ENCODE measurements around the gene TRABD.

The TRABD gene

GRCh38 chr22:50175191-50175461, 10.6 kb upstream of the TRABD start:
- H3K36me3 Mint-ChIP-seq, result peaks cover 25 to 28% of the 10 kb centered on the region in 2 donors
- H3K27ac Mint-ChIP-seq, result peak overlapping the region; percentile 31
- H3K9me3 Mint-ChIP-seq, result no peaks in the 10 kb centered on the region
- peaks cover 38 to 68% of the 10 kb centered on the region in 2 donors for H3K4me1 Mint-ChIP-seq
- peaks cover 7 to 9% of the 10 kb centered on the region in 2 donors for H3K27me3 Mint-ChIP-seq
- ATAC-seq (replicated peaks) (no peak), DNase-seq (no peak)
- no peak overlapping the region for H3K4me3 Mint-ChIP-seq

DNA sequence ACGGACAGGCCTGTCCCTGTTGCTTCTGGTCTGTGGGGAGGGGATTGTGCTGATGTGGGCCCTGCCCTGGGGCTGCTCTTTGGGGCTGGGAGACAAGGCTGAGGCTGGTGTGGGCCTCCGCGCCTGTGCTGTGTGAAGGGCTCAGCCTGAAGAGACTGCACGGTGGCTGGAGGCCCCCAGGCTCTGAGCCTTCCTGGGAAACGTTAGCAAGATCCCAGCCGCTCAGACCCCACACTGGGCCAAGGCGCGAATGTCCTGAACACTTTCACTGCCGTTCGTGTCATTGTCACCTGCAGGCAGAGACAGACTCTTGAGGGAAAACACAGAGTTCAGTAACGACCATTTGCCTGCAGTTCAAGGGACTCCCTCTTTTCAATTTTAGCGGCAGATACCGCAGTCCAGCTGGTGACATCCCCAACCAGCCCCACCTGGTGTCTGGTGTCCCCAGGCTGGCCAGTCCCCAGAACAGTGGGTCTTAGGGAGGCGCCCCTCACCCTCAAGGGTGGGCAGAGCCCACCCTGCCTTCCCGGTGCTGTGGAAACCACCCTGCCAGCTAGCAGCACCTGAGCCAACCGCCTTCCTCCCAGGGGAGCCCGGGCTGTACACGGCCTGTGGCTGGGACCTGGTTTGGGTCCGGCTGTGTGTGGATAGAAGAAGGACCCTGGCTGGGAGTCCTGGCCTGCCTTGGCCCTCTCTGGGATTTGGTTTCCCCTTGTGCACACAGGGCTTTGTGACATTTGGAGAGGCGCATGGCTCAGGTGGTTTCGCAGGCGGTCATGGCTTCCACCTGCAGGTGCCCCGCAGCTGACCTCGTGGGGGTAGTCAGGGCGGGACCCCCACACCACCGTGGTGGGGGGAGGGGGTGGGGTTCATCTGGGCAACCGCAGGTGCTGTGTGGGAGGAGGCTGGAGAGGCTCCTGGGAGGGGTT, 9.5 kb upstream of the TRABD start:
- ATAC-seq (replicated peaks), result peak; percentile 25 to 28

GRCh38 chr22:50176850-50177536, 8.7 kb upstream of the TRABD start:
- peaks cover 33 to 61% of the 10 kb centered on the region in 2 donors for H3K4me1 Mint-ChIP-seq
- peak overlapping the region; percentile 37 for H3K27ac Mint-ChIP-seq
- peaks cover 28 to 30% of the 10 kb centered on the region in 2 donors for H3K36me3 Mint-ChIP-seq
- H3K27me3 Mint-ChIP-seq, result peaks cover 6 to 7% of the 10 kb centered on the region in 2 donors
- ATAC-seq (replicated peaks), result no peak
- H3K9me3 Mint-ChIP-seq, result no peaks in the 10 kb centered on the region
- no peak for DNase-seq
- H3K4me3 Mint-ChIP-seq, result no peak overlapping the region

More for the DNA sequence above, 9.5 kb upstream of the TRABD start:
- DNase-seq, result no peak
- Mint-ChIP-seq H3K9me3 (no peaks in the 10 kb centered on the region), H3K27ac (peak overlapping the region; percentile 25), H3K36me3 (peaks cover 28 to 30% of the 10 kb centered on the region in 2 donors), H3K27me3 (peaks cover 6 to 7% of the 10 kb centered on the region in 2 donors), H3K4me1 (peaks cover 36 to 69% of the 10 kb centered on the region in 2 donors), H3K4me3 (peak overlapping the region in 1 of 2 donors; percentile 21)

DNA sequence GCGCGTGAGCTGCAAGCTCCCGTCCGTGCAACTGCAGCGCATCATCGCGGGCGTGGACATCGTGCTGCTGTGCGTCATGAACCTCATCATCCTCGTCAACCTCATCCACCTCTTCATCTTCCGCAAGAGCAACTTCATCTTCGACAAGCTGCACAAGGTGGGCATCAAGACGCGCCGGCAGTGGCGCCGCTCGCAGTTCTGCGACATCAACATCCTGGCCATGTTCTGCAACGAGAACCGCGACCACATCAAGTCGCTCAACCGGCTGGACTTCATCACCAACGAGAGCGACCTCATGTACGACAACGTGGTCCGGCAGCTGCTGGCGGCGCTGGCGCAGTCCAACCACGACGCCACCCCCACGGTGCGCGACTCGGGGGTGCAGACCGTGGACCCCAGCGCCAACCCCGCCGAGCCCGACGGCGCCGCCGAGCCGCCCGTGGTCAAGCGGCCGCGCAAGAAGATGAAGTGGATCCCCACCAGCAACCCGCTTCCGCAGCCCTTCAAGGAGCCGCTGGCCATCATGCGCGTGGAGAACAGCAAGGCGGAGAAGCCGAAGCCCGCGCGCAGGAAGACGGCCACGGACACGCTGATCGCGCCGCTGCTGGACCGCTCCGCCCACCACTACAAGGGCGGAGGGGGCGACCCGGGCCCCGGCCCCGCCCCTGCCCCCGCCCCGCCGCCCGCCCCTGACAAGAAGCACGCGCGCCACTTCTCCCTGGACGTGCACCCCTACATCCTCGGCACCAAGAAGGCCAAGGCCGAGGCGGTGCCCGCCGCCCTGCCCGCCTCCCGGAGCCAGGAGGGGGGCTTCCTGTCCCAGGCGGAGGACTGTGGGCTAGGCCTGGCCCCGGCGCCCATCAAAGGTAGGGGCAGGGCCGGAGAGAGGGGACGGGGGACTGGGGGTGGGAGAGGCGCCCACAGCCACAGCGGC, 7.9 kb upstream of the TRABD start:
- H3K27ac Mint-ChIP-seq, result peak overlapping the region; percentile 37
- H3K4me1 Mint-ChIP-seq, result peaks cover 29 to 53% of the 10 kb centered on the region in 2 donors

GRCh38 chr22:50178471-50178864, 7.2 kb upstream of the TRABD start:
- no peak for ATAC-seq (replicated peaks)
- Mint-ChIP-seq H3K27me3 (peaks cover 6 to 7% of the 10 kb centered on the region in 2 donors), H3K27ac (no peak overlapping the region), H3K4me1 (peaks cover 24 to 47% of the 10 kb centered on the region in 2 donors), H3K36me3 (peaks cover 28 to 30% of the 10 kb centered on the region in 2 donors), H3K4me3 (no peak overlapping the region), H3K9me3 (no peaks in the 10 kb centered on the region)
- no peak for DNase-seq

More for the DNA sequence above, 7.9 kb upstream of the TRABD start:
- H3K36me3 Mint-ChIP-seq, result peaks cover 28 to 30% of the 10 kb centered on the region in 2 donors
- DNase-seq (no peak), ATAC-seq (replicated peaks) (no peak)
- no peak overlapping the region for H3K4me3 Mint-ChIP-seq
- H3K9me3 Mint-ChIP-seq, result no peaks in the 10 kb centered on the region
- H3K27me3 Mint-ChIP-seq, result peaks cover 6 to 7% of the 10 kb centered on the region in 2 donors

GRCh38 chr22:50178871-50179869, 6.5 kb upstream of the TRABD start:
- H3K4me1 Mint-ChIP-seq, result peaks cover 23 to 47% of the 10 kb centered on the region in 2 donors
- ATAC-seq (replicated peaks), result no peak
- H3K9me3 Mint-ChIP-seq, result no peaks in the 10 kb centered on the region
- H3K27me3 Mint-ChIP-seq, result peaks cover 6 to 7% of the 10 kb centered on the region in 2 donors
- DNase-seq, result no peak
- H3K27ac Mint-ChIP-seq, result no peak overlapping the region
- H3K4me3 Mint-ChIP-seq, result no peak overlapping the region
- H3K36me3 Mint-ChIP-seq, result peaks cover 28 to 30% of the 10 kb centered on the region in 2 donors

DNA sequence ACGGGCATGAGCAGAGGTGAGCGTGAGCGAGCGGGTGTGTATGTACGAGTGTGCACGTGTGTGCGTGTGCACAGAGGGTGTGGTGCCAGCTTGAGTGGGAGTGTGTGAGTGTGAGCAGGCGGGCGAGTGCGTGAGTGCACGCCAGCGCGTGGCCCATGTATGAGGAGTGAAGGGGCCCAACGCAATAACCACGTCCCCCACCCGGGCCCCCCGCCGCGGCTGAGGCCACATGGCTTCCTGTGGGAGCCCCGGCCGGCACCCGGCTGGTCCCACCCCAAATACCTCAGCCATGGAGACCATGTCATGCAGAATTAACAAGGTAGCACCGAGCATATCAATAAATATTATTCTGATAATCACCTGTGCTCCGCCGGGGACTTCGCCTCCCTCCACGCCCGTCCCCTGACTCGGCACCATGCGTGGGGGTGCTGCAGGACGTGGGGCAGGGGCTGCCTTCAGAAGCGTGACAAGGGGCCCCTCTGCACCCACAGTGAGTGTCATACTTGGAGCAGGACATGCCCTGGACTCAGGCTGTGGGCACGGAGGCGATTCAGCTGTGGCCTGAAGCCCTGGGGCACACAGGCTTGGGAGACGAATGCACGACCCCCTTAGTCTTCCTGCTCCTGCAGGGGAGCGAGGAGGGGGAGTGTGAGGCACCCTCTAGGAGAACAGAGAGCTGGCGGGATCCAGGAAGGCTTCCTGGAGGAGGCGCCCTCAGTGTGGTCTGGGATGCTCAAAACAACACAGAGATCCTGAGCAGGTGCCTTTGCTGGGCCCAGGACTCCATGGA, 5.6 kb upstream of the TRABD start:
- ATAC-seq (replicated peaks) (no peak), DNase-seq (no peak)
- Mint-ChIP-seq H3K4me3 (no peak overlapping the region), H3K9me3 (no peaks in the 10 kb centered on the region), H3K27me3 (peaks cover 6 to 7% of the 10 kb centered on the region in 2 donors), H3K27ac (no peak overlapping the region), H3K36me3 (peaks cover 28 to 30% of the 10 kb centered on the region in 2 donors), H3K4me1 (peaks cover 26 to 50% of the 10 kb centered on the region in 2 donors)

DNA sequence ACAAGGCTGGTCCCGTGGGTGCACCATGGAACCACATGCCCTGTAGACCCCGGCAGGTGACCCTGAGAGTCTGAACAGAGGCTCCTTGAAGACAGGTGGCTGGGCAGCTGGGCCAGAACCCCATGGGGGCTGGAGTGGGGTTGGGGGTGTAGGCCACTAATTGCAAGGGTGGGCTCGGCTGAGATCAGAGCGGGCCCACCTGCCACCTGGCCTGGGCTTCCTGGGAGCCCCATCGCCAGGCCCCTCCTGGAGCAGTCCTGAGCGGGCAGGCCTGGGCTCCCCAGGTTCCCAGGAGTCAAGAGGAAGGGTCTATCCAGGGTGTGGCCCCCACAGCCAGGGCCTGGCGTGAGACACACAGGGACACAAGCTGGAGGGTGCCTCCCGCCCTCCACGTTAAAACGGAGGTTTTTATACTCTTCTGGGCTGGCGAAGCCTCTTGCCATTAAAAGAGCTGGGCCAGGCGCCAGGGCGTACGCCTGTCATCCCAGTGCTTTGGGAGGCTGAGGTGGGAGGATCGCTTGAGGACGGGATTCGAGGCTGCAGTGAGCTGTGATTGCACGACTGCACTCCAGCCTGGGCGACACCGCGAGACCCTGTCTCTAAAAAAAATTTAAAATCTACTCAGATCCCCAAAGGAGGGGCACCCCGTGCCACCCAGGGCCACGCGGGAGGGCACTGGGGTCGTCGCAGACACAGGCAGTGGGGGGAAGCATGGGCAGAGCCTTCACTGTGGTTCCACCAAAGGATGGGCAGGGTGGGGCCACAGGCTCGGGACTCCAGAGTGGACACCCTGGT, 4.8 kb upstream of the TRABD start:
- no peak for DNase-seq
- H3K4me1 Mint-ChIP-seq, result peaks cover 21 to 45% of the 10 kb centered on the region in 2 donors
- H3K36me3 Mint-ChIP-seq, result peaks cover 28 to 30% of the 10 kb centered on the region in 2 donors
- H3K27ac Mint-ChIP-seq, result no peak overlapping the region
- no peak overlapping the region for H3K4me3 Mint-ChIP-seq
- no peak for ATAC-seq (replicated peaks)
- H3K9me3 Mint-ChIP-seq, result no peaks in the 10 kb centered on the region
- H3K27me3 Mint-ChIP-seq, result peaks cover 6 to 7% of the 10 kb centered on the region in 2 donors

GRCh38 chr22:50182176-50183081, 3.3 kb upstream of the TRABD start:
- Mint-ChIP-seq H3K9me3 (no peaks in the 10 kb centered on the region), H3K4me1 (peaks cover 18 to 40% of the 10 kb centered on the region in 2 donors), H3K27ac (no peak overlapping the region), H3K27me3 (peaks cover 6 to 7% of the 10 kb centered on the region in 2 donors), H3K4me3 (no peak overlapping the region), H3K36me3 (peaks cover 18 to 24% of the 10 kb centered on the region in 2 donors)
- no peak for ATAC-seq (replicated peaks)
- DNase-seq, result no peak

GRCh38 chr22:50183141-50183971, 2.4 kb upstream of the TRABD start:
- H3K27ac Mint-ChIP-seq, result no peak overlapping the region
- H3K4me1 Mint-ChIP-seq, result peaks cover 18 to 47% of the 10 kb centered on the region in 2 donors
- DNase-seq (no peak), ATAC-seq (replicated peaks) (no peak)
- H3K4me3 Mint-ChIP-seq, result peak overlapping the region; percentile 10 to 26
- peaks cover 16 to 24% of the 10 kb centered on the region in 2 donors for H3K36me3 Mint-ChIP-seq
- peaks cover 6 to 7% of the 10 kb centered on the region in 2 donors for H3K27me3 Mint-ChIP-seq
- no peaks in the 10 kb centered on the region for H3K9me3 Mint-ChIP-seq
